NOMO-1 treated with dmso at 0.1 percent for 144 hours (cell line): ENCODE measurements around the gene CAMK4.

Source experiments
- DNase-seq: peaks from one replicate; lab custom pipeline; 2025; ENCODE audit not compliant: unreplicated experiment; lab: John Stamatoyannopoulos, UW

CAMK4 gene

DNA sequence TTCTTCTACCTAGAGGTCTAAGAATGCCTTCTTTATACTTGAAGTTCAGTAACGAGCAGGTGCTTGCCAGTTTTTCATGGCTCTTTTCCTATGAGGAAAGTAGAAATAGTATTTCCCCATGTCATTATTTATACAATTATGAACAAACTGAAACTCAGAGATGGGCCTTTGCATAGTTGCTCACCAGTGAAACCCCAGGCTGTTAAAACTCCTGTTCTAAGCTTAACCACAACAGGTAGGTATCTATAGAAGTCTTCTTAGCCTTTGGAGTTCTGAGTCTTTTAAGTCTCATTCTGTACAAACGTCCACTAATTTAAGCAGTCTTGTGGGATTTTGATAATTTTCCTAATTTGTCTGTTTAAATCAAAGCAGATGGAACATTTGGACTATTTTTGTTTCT is 198.1 kb downstream of the CAMK4 start:
- no peak for DNase-seq

DNA sequence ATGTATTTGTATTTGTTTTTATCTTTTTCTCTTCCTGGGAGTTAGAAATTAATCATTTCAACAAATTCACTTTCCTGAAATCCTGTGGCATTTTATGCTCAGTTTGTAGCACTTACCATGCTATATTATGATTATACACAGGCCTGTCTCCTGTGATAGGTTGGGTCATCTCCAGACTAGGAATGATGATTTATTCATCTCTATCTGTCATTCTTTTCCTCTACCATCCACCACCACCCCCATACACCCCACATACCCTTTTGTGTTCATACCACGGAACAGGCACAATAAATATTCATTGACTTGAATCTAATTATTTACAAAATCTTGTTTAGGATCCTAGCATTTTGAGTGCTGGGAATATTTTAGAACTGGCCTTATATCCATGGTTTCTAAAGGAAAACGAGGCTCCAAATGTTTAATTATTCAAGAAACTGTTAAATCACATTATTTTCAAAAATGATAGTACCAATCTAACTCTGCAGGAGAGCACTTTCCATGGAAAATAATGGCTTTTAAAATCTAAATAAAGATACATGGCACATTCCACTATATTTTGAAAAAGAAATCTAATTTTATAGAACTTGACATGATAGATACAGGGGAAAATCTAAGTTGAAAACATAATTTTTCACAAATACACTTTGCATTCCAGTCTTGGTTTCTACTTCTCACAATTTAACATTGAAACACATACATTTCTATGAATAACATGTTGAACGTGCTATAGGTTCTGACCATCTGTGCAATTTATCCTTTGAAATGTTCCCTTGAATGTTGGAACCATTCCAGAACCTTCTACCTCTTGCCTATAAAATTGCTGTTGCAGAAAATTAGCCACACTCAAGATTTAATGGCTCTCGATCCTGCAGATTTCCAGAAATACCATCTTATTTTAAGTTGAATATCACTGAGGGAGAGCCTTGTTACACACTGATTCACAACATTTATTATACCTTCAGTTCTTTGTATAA is 198.8 kb downstream of the CAMK4 start:
- DNase-seq: no peak

DNA sequence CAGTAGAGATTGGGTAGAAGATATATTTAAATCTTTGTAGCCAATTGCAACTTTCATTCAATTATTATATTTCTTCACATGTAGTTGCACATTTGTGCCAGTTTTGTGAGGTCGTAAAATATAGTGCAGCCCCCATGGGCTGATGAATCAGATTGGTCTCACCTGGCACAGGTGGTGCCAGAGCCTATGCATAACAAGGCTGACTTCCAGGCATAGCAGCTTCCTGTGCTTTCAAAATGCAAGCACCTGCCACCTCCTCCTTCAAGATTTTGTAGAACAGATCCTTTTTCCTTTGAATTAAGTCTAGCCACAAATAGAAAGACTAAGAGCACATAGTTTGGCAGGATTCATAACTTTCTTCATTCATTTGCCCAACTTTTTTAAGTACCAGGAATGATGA is 201.0 kb downstream of the CAMK4 start:
- DNase-seq: no peak

GRCh38 chr5:111427762-111428161 is 203.6 kb downstream of the CAMK4 start:
- DNase-seq: no peak

- no peak for DNase-seq
Measured at GRCh38 chr5:111432883-111433536, 208.8 kb downstream of the CAMK4 start.

- no peak for DNase-seq
Measured at GRCh38 chr5:111434800-111435199, 210.6 kb downstream of the CAMK4 start.

DNA sequence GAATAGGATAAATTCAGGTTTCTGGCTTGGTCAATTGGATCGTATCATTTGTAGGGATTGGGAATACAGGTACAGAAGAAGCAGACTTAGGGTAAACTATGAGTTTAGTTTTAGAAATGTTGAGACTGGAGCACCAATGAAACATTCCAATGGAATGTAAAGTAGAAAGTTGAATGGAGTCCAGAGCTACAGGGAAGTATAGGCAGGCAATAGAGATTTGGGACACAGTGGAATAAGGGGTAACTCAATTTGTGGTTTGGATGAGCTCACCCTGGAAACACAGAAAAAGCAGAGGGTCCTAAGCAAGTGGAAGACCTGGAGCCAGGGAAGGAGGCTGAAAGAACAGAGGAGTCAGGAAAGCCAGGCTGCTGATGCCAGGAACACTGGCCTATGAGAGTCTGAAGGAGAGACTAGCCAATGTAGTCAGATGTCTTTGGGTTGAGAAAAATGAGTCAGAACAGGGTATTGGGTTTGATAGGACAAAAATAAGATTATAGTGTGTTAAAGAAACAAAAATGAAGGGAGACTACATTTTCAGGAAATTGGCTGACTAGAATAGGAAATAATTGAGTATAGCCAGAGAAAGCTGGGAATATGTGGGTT is 215.4 kb downstream of the CAMK4 start:
- DNase-seq: no peak

- no peak for DNase-seq
Measured at GRCh38 chr5:111447099-111447498, 222.9 kb downstream of the CAMK4 start.

DNA sequence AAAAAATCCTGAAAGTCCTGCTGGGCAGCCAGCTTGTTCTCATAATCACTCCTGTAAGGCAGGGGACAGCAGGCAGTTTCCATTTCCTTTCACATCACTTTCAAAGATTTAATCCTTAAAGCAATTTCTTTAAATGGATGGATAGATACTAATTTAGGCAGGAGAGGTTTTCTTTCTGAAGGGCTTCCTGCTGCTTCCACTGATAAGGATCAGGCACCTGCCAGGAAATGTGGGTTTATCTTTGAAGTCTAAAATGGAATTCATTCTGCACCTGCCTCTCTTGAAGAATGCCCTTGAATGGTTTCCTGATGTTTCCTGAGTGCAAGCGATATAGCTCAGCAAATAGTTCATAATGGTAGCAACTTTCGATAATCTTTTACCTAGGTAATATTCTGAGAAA is 223.6 kb downstream of the CAMK4 start:
- DNase-seq: no peak

- no peak for DNase-seq
Measured at GRCh38 chr5:111453295-111453694, 229.1 kb downstream of the CAMK4 start.

DNA sequence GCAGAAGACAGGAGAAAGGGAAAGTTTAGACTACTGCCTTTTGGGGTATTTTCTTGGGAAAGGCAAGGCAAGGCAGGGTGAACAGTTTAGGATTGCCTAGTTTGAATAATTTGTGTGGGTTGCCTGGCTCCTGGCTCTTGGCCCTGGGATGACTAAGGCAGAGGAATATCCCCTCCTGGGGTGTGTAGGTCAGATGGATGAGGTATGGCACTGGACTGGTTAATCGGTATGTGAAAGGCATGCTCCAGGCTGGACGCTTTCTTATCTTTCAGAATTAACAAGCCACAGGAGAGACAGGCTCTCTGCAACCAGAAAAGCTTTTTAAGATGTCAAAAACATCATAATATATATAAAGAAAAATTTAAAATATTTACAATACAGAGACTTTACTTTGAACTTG is 229.6 kb downstream of the CAMK4 start:
- no peak for DNase-seq

DNA sequence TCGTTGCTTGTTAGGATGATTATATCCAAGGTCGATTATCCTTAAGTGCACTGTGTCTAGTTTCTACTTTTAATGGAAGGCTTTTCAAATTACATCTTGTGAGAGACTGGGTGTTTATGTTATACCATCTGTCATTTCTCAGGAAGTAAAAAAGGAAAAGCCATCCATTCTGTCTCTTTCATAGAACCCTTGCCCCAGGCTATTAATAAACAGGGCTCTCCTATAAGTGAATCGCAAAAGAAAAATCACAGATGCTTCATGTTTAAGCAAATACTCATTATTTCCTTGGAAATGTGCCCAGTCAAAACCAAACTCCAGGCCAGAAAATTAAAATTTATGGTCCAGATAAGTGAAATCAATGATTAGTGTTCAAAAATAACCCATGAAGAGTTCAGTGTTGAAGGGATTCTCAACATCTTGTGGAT is 230.0 kb downstream of the CAMK4 start:
- no peak for DNase-seq

GRCh38 chr5:111454776-111455175 is 230.6 kb downstream of the CAMK4 start:
- DNase-seq: no peak

DNA sequence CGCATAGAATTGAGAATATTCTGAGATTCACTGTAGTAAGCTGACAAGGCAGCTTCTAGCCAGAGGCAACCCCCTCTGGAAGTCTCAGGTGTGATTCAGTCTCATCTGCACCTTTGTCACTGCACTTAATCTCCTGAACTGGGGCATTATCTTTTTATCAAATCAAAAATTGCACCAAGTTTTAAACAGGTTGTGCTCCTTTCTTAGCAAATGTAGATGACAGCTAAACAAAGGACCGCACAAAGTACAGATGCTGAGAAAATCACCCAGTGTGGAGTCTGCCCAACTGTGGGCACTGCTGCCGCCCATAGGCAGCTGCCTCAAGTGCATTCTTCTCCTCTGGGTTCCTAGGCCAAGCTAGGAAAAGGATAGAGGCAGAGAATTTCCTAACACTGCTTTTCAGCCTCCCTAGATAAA is 237.1 kb downstream of the CAMK4 start:
- no peak for DNase-seq

- DNase-seq: peak; percentile 13
Measured at GRCh38 chr5:111461934-111462333, 237.8 kb downstream of the CAMK4 start.

- DNase-seq: no peak
Measured at GRCh38 chr5:111463311-111463710, 239.1 kb downstream of the CAMK4 start.

GRCh38 chr5:111469293-111469896 is 245.2 kb downstream of the CAMK4 start:
- no peak for DNase-seq

- DNase-seq: peak; percentile 10
Measured at GRCh38 chr5:111469903-111470302, 245.7 kb downstream of the CAMK4 start.

DNA sequence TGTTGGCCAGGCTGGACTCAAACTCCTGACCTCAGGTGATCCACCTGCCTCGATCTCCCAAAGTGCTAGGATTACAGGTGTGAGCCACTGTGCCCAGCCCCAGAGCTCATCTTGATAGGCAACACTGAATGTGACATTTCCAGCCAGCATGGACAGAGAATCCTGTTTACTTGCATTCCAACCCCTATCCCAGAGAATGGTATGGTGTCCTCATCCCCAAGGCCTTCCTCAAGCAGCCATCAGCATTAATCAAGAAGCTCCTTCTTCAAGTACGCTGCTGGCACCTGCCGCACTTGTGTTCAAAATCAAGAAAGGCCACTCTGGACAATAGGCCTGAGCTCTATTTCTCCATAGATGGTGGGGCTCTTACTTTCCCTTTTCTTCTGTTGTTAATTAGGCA is 247.9 kb downstream of the CAMK4 start:
- DNase-seq: no peak

- DNase-seq: peak; percentile 46
Measured at GRCh38 chr5:111472579-111472978, 248.4 kb downstream of the CAMK4 start.

DNA sequence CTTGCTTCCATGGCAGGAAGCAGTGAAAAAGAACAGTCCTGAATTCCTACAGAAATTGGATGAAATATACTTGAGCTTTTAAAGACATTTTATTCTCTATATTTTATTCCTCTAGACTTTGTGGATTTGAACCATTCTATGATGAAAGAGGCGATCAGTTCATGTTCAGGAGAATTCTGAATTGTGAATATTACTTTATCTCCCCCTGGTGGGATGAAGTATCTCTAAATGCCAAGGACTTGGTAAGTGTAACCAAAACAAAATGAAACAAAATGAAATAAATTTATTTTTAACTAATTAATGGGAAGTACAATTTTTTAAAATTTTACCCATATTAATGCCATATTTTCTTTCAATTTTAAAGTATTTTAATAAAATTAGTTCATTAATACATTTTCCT is 254.1 kb downstream of the CAMK4 start:
- DNase-seq: no peak
